Activated T-helper 1 cell treated with anti-CD3 and anti-CD28 coated beads, Interleukin-12 subunit alpha, Interleukin-12 subunit beta, Interleukin-2, Interleukin-4 antibody, amounts not matched to agents 30 ng/mL and 10 ng/mL and 1 ng/mL, durations not matched to agents 14 hours and 24 hours and 36 hours (primary cell): Measurements from ENCODE around the gene NTN1. TPM values are rescaled to one million over a fixed set of nuclear protein-coding genes. Genes with fewer than 3 reads are reported as not detected.

Experiments
- DNase-seq: peaks from one replicate; pipeline ENCODE4 v3.0.0; 2021; ENCODE audit warnings: low spot score
- H3K27ac Mint-ChIP-seq: one replicate; pipeline ENCODE4 v1.8.0; 2021; ENCODE audit warnings: mild to moderate bottlenecking, mixed read lengths
- H3K27me3 Mint-ChIP-seq: one replicate; pipeline ENCODE4 v1.8.0; 2022; ENCODE audit warnings: mild to moderate bottlenecking, moderate library complexity, mixed read lengths; ENCODE audit not compliant: insufficient read depth
- H3K36me3 Mint-ChIP-seq: one replicate; pipeline ENCODE4 v1.8.0; 2021; ENCODE audit warnings: low read depth, mixed read lengths
- H3K4me1 Mint-ChIP-seq: one replicate; pipeline ENCODE4 v1.8.0; 2021; ENCODE audit warnings: low read depth, mixed read lengths
- H3K4me3 Mint-ChIP-seq: one replicate; pipeline ENCODE4 v1.8.0; 2021; ENCODE audit warnings: mild to moderate bottlenecking, moderate library complexity, mixed read lengths
- H3K9me3 Mint-ChIP-seq: one replicate; pipeline ENCODE4 v1.8.0; 2021; ENCODE audit warnings: mixed read lengths
- intact Hi-C: fragments of 100-400 bp; cut with micrococcal nuclease; formaldehyde crosslinking; loops from one replicate; pipeline ENCODE4 v1.15.1; 2024
- total RNA-seq: library from RNA; stranded (reverse); gene quantifications from 2 replicates; pipeline ENCODE4 v1.2.3, GENCODE V29; 2022

NTN1 gene
- total RNA-seq, 1 donor from 2014 or later: 0.34 TPM

- Mint-ChIP-seq H3K9me3 (no peaks in the 10 kb centered on the region), H3K36me3 (no peaks in the 10 kb centered on the region), H3K4me1 (peaks cover 22% of the 10 kb centered on the region), H3K27ac (no peak overlapping the region), H3K27me3 (peaks cover 2% of the 10 kb centered on the region), H3K4me3 (no peak overlapping the region)
- DNase-seq: no peak
- intact Hi-C loops: loop anchor here (5.0 to 10.0 kb wide), 4 partner anchors 118 to 268 kb away; partner anchors contain the start of gene NTN1
These were observed 271.2 kb downstream of the NTN1 start for GRCh38 chr17:9292561-9292941.

Other genes with a start within 250 kb of the NTN1 start
- 0.12 and 0.13 TPM in 2 replicates for gene MFSD6L, start 222.1 kb upstream of the NTN1 start, total RNA-seq
- gene PIK3R6, start 153.8 kb upstream of the NTN1 start, total RNA-seq: 2.0 and 2.1 TPM in 2 replicates
- 30.5 and 33.6 TPM in 2 replicates for gene PIK3R5, start 55.8 kb upstream of the NTN1 start, total RNA-seq